ENCODE results near the gene ZNF772. TPM values are rescaled to one million over a fixed set of nuclear protein-coding genes. Genes with fewer than 3 reads are reported as not detected.
A peak's percentile ranks its signal among the peaks of the same experiment; 100 is the strongest.
"Not testable (repeated sequence)": the region's sequence is repeated elsewhere in the genome, so short reads cannot be mapped to it uniquely, and the experiment has no call there.

ZNF772 gene
- total RNA-seq (10 to 100 TPM; 39.8 to 57.3 TPM), polyA plus RNA-seq (ENCODE audit: insufficient read depth, low read depth, low replicate concordance) (7.6 TPM)
- long read RNA-seq, donor 1, full-length matches to known transcripts, result 4 of 4 reads
- long read RNA-seq, donor 1, partial matches to known transcripts, result 0 of 4 reads
- long read RNA-seq, donor 1, other reads (novel, unspliced or antisense), result 0 of 4 reads
- long read RNA-seq, donor 2, full-length matches to known transcripts, result 1 of 1 reads
- long read RNA-seq, donor 2, partial matches to known transcripts, result 0 of 1 reads
- long read RNA-seq, donor 2, other reads (novel, unspliced or antisense), result 0 of 1 reads

DNA sequence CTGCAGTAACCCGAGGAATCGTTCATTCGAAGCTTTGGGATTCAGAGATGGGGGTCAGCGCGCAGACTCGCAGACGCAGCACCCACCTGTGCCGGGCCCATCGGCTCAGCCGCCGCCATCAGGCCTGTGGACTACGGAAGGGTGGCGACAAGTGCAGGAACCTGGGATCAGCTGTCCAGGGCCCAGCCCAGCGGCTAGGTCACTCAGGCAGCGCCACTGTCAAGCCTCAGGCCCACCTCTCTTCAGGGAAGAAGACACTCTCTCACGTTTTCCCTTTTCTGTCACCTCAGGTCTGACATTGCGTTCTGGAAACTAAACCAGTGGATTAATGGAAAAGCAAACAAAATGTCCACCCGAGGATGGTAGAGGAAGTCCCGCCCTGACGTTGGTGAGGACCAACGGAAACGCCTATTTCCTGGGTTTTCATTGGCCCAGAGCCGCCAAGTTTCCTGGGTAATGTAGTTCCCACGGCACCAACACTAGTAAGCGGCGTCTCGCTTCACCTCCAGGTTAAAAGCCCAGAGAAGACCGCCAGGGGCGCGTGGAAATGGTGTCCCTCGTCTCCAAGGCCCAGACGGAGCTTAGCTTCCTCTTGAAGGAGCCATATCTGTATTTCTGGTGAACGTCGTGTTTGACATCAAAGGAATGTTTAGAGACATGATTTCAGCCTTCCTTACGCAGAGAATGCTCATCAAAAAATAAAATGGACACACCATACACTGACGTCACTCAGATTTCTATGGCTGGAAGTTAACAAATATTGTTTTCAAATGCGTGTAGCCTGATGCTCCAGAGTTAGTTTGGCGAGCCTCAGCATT lies at the start of gene ZNF772:
ZNF772 (minus strand) TSS at position 376 of the 818 bp plus-strand sequence; CDS start at position 119, 257 bp downstream.
- Histone ChIP-seq H3K36me3 (ENCODE audit: low read depth, missing control alignments) (no peaks in the 10 kb centered on the region), H3K4me1 (no peaks in the 10 kb centered on the region), H3K27me3 (no peaks in the 10 kb centered on the region), H3K27ac (peak within 1 kb of the TSS; percentile 73 to 78), H3K9me3 (no peaks in the 10 kb centered on the region), H3K4me3 (peak within 1 kb of the TSS; percentile 62 to 76)
- 4 to 5% methylated on average over 38 of the region's 38 CpGs for WGBS, 2 donors
- TF ChIP-seq CTCF (IDR thresholded peaks at IDR 0.05) (peak; percentile 59 to 62 (median 59)), POLR2A (IDR thresholded peaks at IDR 0.05) (no peak)
- peak; percentile 98 for DNase-seq
- intact Hi-C loops (cut with DNase I; ENCODE audit: low total_unique reads), result no loop called here

DNA sequence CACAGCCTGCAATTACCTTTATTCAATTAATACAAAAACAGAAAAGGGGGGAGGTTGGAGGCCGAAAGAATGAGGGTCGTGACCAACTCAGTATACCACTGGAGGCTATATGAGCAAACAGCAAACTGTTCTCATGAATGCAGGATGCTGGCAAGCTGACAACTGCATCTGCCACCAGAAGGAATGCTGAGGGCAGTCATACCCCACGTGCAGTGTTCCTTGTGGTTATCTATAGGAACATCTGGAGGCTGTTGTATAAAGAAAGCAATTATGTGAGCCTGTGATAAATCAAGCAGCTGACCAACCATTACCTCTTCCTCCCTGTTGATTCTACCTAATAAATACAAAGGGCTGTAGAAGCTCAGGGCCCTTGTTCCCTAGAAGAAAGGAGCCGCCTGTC lies 40.7 kb upstream of the ZNF772 start:
- 81 to 87% methylated on average over 4 of the region's 4 CpGs for WGBS, 2 donors
- H3K27ac ChIP-seq; DNase-seq; intact Hi-C loops (cut with DNase I; ENCODE audit: low total_unique reads); H3K27me3 ChIP-seq; H3K4me1 ChIP-seq; H3K4me3 ChIP-seq; H3K36me3 ChIP-seq (ENCODE audit: low read depth, missing control alignments); H3K9me3 ChIP-seq: not testable (repeated sequence)

GRCh38 chr19:57515255-57515654 lies 37.9 kb upstream of the ZNF772 start:
- H3K4me1 ChIP-seq, result no peaks in the 10 kb centered on the region
- no peak for DNase-seq
- H3K4me3 ChIP-seq, result no peak overlapping the region
- intact Hi-C loops (cut with DNase I; ENCODE audit: low total_unique reads), result no loop called here
- no peaks in the 10 kb centered on the region for H3K36me3 ChIP-seq (ENCODE audit: low read depth, missing control alignments)
- 81 to 97% methylated on average over 5 of the region's 5 CpGs for WGBS, 2 donors
- H3K27me3 ChIP-seq, result no peaks in the 10 kb centered on the region
- TF ChIP-seq POLR2A (IDR thresholded peaks at IDR 0.05) (no peak), CTCF (IDR thresholded peaks at IDR 0.05) (no peak)
- H3K27ac ChIP-seq, result no peak overlapping the region
- no peaks in the 10 kb centered on the region for H3K9me3 ChIP-seq

DNA sequence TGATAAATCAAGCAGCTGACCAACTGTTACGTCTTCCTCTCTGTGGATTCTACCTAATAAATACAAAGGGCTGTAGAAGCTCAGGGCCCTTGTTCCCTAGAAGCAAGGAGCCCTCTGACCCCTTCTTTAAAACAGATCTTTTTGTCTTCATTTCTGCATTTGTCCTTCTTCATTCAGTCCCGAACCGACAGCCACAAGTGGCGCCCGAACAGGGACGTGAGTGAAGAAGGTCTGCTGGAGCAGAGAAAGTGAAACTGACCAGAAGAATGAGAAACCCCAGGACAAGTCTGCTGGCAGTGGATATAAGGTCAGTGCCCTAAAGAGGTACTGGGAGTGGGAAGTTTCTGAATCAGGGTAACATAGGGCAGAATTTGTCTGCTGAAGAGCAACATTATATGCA lies 35.5 kb upstream of the ZNF772 start:
- intact Hi-C loops (cut with DNase I; ENCODE audit: low total_unique reads), result no loop called here
- DNase-seq, result no peak
- Histone ChIP-seq H3K4me1 (no peaks in the 10 kb centered on the region), H3K4me3 (no peak overlapping the region), H3K27ac (no peak overlapping the region), H3K36me3 (ENCODE audit: low read depth, missing control alignments) (no peaks in the 10 kb centered on the region), H3K27me3 (no peaks in the 10 kb centered on the region), H3K9me3 (no peaks in the 10 kb centered on the region)
- WGBS, 2 donors, result 94 to 95% methylated on average over 6 of the region's 6 CpGs
- TF ChIP-seq CTCF (IDR thresholded peaks at IDR 0.05) (no peak), POLR2A (IDR thresholded peaks at IDR 0.05) (no peak)

DNA sequence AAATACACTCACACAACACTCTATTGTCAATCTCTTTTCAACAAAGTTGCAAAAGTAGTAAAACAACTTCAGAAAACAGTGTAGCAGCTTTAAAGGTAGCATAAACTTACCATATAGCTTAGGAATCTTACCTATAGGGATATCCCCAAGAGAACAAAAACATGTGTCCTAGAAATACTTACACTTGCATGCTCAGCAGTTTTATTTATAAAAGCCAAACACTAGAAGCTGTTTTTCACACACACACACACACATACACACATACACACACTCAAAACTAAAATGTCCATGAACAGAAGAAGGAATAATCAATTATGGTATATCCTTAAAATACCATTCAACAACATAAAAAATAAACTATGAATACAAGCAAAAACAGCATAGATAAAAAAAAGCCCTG lies 34.1 kb upstream of the ZNF772 start:
- intact Hi-C loops (cut with DNase I; ENCODE audit: low total_unique reads), result no loop called here
- no peak for DNase-seq
- no peak for TF ChIP-seq POLR2A (IDR thresholded peaks at IDR 0.05)
- TF ChIP-seq CTCF (IDR thresholded peaks at IDR 0.05), result no peak
- no peaks in the 10 kb centered on the region for H3K4me1 ChIP-seq
- H3K27ac ChIP-seq, result no peak overlapping the region
- no peaks in the 10 kb centered on the region for H3K9me3 ChIP-seq
- no peak overlapping the region for H3K4me3 ChIP-seq
- H3K27me3 ChIP-seq, result no peaks in the 10 kb centered on the region
- no peaks in the 10 kb centered on the region for H3K36me3 ChIP-seq (ENCODE audit: low read depth, missing control alignments)

All from testis (tissue), 5 donors.